H9 (cell line): ENCODE measurements around the gene KIR3DL1. TPM values are rescaled to one million over a fixed set of nuclear protein-coding genes. Genes with fewer than 3 reads are reported as not detected.

ENCODE experiments used
- DNase-seq: peaks from one replicate; pipeline ENCODE4 v3.0.0-alpha.2; 2017
- H2AFZ ChIP-seq: one replicate; pipeline ENCODE4 v1.6.1; 2013; ENCODE audit warnings: mild to moderate bottlenecking, low read length, control low read depth, moderate library complexity
- H2AK5ac ChIP-seq: 2 replicates; pipeline ENCODE4 v1.6.1; 2013; ENCODE audit warnings: low read length, control low read depth, mixed read lengths; ENCODE audit not compliant: insufficient read length
- H2BK120ac ChIP-seq: one replicate; pipeline ENCODE4 v1.6.1; 2013; ENCODE audit warnings: low read depth, mild to moderate bottlenecking, low read length, control low read depth, inconsistent platforms; ENCODE audit not compliant: poor library complexity, severe bottlenecking
- H2BK12ac ChIP-seq: 2 replicates; pipeline ENCODE4 v1.6.1; 2013; ENCODE audit warnings: low read length, control low read depth, mixed read lengths, low read depth; ENCODE audit not compliant: insufficient read length
- H2BK15ac ChIP-seq: 2 replicates; pipeline ENCODE4 v1.6.1; 2013; ENCODE audit warnings: low read depth, low read length, control low read depth
- H2BK20ac ChIP-seq: one replicate; pipeline ENCODE4 v1.6.1; 2013; ENCODE audit warnings: low read depth, mild to moderate bottlenecking, low read length, control low read depth, inconsistent platforms; ENCODE audit not compliant: poor library complexity, severe bottlenecking
- H2BK5ac ChIP-seq: 2 replicates; pipeline ENCODE4 v1.6.1; 2013; ENCODE audit warnings: low read length, control low read depth, mixed read lengths; ENCODE audit not compliant: insufficient read length
- H3K14ac ChIP-seq: 2 replicates; pipeline ENCODE4 v1.6.1; 2013; ENCODE audit warnings: low read length, control low read depth; ENCODE audit not compliant: insufficient read depth
- H3K18ac ChIP-seq: 2 replicates; pipeline ENCODE4 v1.6.1; 2013; ENCODE audit warnings: low read depth, mild to moderate bottlenecking, mixed read lengths, low read length, control low read depth; ENCODE audit not compliant: insufficient read length
- H3K23ac ChIP-seq: 2 replicates; pipeline ENCODE4 v1.6.1; 2013; ENCODE audit warnings: low read length, control low read depth, mixed read lengths, low read depth; ENCODE audit not compliant: insufficient read length
- H3K23me2 ChIP-seq: 2 replicates; pipeline ENCODE4 v1.6.1; 2013; ENCODE audit warnings: low read depth, mild to moderate bottlenecking, mixed read lengths, low read length, control low read depth; ENCODE audit not compliant: insufficient read length, poor library complexity, severe bottlenecking
- H3K27ac ChIP-seq: 2 replicates; pipeline ENCODE4 v1.5.1; 2013; ENCODE audit warnings: low read length, control low read depth, mixed read lengths, low read depth; ENCODE audit not compliant: insufficient read length
- H3K27me3 ChIP-seq: 2 replicates; pipeline ENCODE4 v1.6.1; 2013; ENCODE audit warnings: low read length, control low read depth, inconsistent platforms; ENCODE audit not compliant: insufficient read depth
- H3K4ac ChIP-seq: 2 replicates; pipeline ENCODE4 v1.6.1; 2013; ENCODE audit warnings: low read depth, mild to moderate bottlenecking, control low read depth, inconsistent platforms, low read length, moderate library complexity
- H3K4me1 ChIP-seq: 2 replicates; pipeline ENCODE4 v1.6.1; 2013; ENCODE audit warnings: low read length, control low read depth, inconsistent platforms; ENCODE audit not compliant: insufficient read depth
- H3K4me2 ChIP-seq: 2 replicates; pipeline ENCODE4 v1.6.1; 2013; ENCODE audit warnings: low read length, control low read depth, mixed read lengths; ENCODE audit not compliant: insufficient read length, insufficient read depth
- H3K56ac ChIP-seq: 2 replicates; pipeline ENCODE4 v1.6.1; 2013; ENCODE audit warnings: low read depth, mild to moderate bottlenecking, mixed read lengths, low read length, control low read depth; ENCODE audit not compliant: insufficient read length
- H3K79me1 ChIP-seq: 2 replicates; pipeline ENCODE4 v1.6.1; 2013; ENCODE audit warnings: low read depth, mild to moderate bottlenecking, moderate library complexity, low read length, control low read depth, inconsistent platforms; ENCODE audit not compliant: insufficient read depth, poor library complexity, severe bottlenecking
- H3K79me2 ChIP-seq: 2 replicates; pipeline ENCODE4 v1.6.1; 2013; ENCODE audit warnings: low read length, control low read depth, inconsistent platforms; ENCODE audit not compliant: insufficient read depth
- H3K9ac ChIP-seq: 2 replicates; pipeline ENCODE4 v1.6.1; 2013; ENCODE audit warnings: low read length, control low read depth, mixed read lengths; ENCODE audit not compliant: insufficient read length; ENCODE audit errors: extremely low read depth
- H3K9me3 ChIP-seq: one replicate; pipeline ENCODE4 v1.6.1; 2013; ENCODE audit warnings: low read depth, low read length, inconsistent platforms; ENCODE audit not compliant: control insufficient read depth
- H3T11ph ChIP-seq: one replicate; pipeline ENCODE4 v1.6.1; 2013; ENCODE audit warnings: mild to moderate bottlenecking, low read length, control low read depth, inconsistent platforms
- H4K20me1 ChIP-seq: one replicate; pipeline ENCODE4 v1.6.1; 2013; ENCODE audit not compliant: control insufficient read depth, insufficient read length, insufficient read depth
- H4K5ac ChIP-seq: 2 replicates; pipeline ENCODE4 v1.6.1; 2013; ENCODE audit warnings: low read depth, mild to moderate bottlenecking, mixed read lengths, low read length, control low read depth; ENCODE audit not compliant: insufficient read length
- H4K8ac ChIP-seq: replicated peaks from 2 replicates; pipeline ENCODE4 v1.6.1; 2013; ENCODE audit warnings: low read length, control low read depth, mixed read lengths, low read depth; ENCODE audit not compliant: insufficient read length
- H4K91ac ChIP-seq: 2 replicates; pipeline ENCODE4 v1.6.1; 2013; ENCODE audit warnings: low read depth, mild to moderate bottlenecking, moderate library complexity, mixed read lengths, low read length, control low read depth; ENCODE audit not compliant: insufficient read length
- H3K27ac Mint-ChIP-seq, 3 experiments: 2 replicates in 2 of 3; 3 replicates in 1 of 3; pipeline ENCODE4 v1.8.0; 2020 to 2021; ENCODE audit warnings: mixed read lengths in 3 of 3, mild to moderate bottlenecking in 1 of 3, moderate library complexity in 1 of 3
- H3K27me3 Mint-ChIP-seq: 2 replicates; pipeline ENCODE4 v1.8.0; 2021; ENCODE audit warnings: low read depth, mild to moderate bottlenecking, moderate library complexity, mixed read lengths
- H3K36me3 Mint-ChIP-seq, 3 experiments: 2 replicates in 2 of 3; 3 replicates in 1 of 3; pipeline ENCODE4 v1.8.0; 2020 to 2021; ENCODE audit warnings: low read depth in 3 of 3, mixed read lengths in 3 of 3; ENCODE audit not compliant: insufficient read depth in 1 of 3
- H3K4me1 Mint-ChIP-seq, 2 experiments: 2 replicates each; pipeline ENCODE4 v1.8.0; 2020; ENCODE audit warnings: mixed read lengths in 2 of 2
- H3K4me3 Mint-ChIP-seq, 2 experiments: 2 replicates in 1 of 2; 3 replicates in 1 of 2; pipeline ENCODE4 v1.8.0; 2020 to 2021; ENCODE audit warnings: mild to moderate bottlenecking in 2 of 2, mixed read lengths in 2 of 2, moderate library complexity in 1 of 2
- H3K9me3 Mint-ChIP-seq, 2 experiments: 2 replicates in 1 of 2; 3 replicates in 1 of 2; pipeline ENCODE4 v1.8.0; 2020; ENCODE audit warnings: mild to moderate bottlenecking in 2 of 2, mixed read lengths in 2 of 2, moderate library complexity in 1 of 2
- CTCF ChIP-seq: fragments of 200-600 bp; sonication (generic); conservative IDR thresholded peaks from 3 replicates; pipeline ENCODE4 v1.8.0; 2021; ENCODE audit warnings: antibody characterized with exemption, mild to moderate bottlenecking
- WGBS: extraction: QIAGEN DNeasy Blood & Tissue Kit; methylation state at CpG from one replicate; pipeline ENCODE4 v1.1.7; 2013; ENCODE audit warnings: missing lambda C conversion rate, low lambda C conversion rate, mixed read lengths; ENCODE audit not compliant: insufficient read length; ENCODE audit errors: extremely low coverage; 5-methylcytosine and 5-hydroxymethylcytosine counted together
- total RNA-seq: library from RNA; stranded (reverse); gene quantifications from 2 replicates; pipeline ENCODE4 v1.2.1, GENCODE V29; 2021

The KIR3DL1 gene
- total RNA-seq, 1 experiment from 2014 or later: not detected

- no peak overlapping the region for H3K56ac ChIP-seq
- no peak overlapping the region for H3K9ac ChIP-seq
- H3K79me2 ChIP-seq: no peaks in the 10 kb centered on the region
- H3K9me3 Mint-ChIP-seq: peaks cover under 1 to 12% of the 10 kb centered on the region in 2 experiments; a peak in 4 of 5 replicates
- H3K18ac ChIP-seq: no peak overlapping the region
- H2BK15ac ChIP-seq: no peak overlapping the region
- H2BK20ac ChIP-seq: no peak overlapping the region
- no peaks in the 10 kb centered on the region for H3K27me3 ChIP-seq
- WGBS: no CpG with 5 or more reads among the region's 1 CpG
- H3K14ac ChIP-seq: no peak overlapping the region
- DNase-seq: no peak
- H4K8ac ChIP-seq: no peak overlapping the region
- no peak overlapping the region for H2BK5ac ChIP-seq
- no peak overlapping the region for H2BK12ac ChIP-seq
- no peaks in the 10 kb centered on the region for H3K4me1 ChIP-seq
- no peak overlapping the region for H3T11ph ChIP-seq
- H3K4me1 Mint-ChIP-seq: no peaks in the 10 kb centered on the region
- no peak overlapping the region for H3K27ac ChIP-seq
- no peak overlapping the region for H4K5ac ChIP-seq
- H3K23me2 ChIP-seq: no peaks in the 10 kb centered on the region
- no peak overlapping the region for H2AK5ac ChIP-seq
- peaks cover 71% of the 10 kb centered on the region for H3K9me3 ChIP-seq
- peaks cover 7% of the 10 kb centered on the region for H3K27me3 Mint-ChIP-seq
- H3K4me2 ChIP-seq: no peak overlapping the region
- no peaks in the 10 kb centered on the region for H4K20me1 ChIP-seq
- no peak overlapping the region for H2BK120ac ChIP-seq
- no peak overlapping the region for H2AFZ ChIP-seq
- no peaks in the 10 kb centered on the region for H3K79me1 ChIP-seq
- H3K4ac ChIP-seq: no peak overlapping the region
- no peak overlapping the region for H3K27ac Mint-ChIP-seq
- no peak overlapping the region for H3K23ac ChIP-seq
- no peak overlapping the region for H4K91ac ChIP-seq
- no peak overlapping the region for H3K4me3 Mint-ChIP-seq
- no peak for TF ChIP-seq CTCF
- peaks cover 2 to 15% (median 9%) of the 10 kb centered on the region in 3 experiments; a peak in 5 of 7 replicates for H3K36me3 Mint-ChIP-seq
These were observed 20.5 kb upstream of the KIR3DL1 start for GRCh38 chr19:54795758-54796157.
